Fibroblast of pulmonary artery (primary cell): ENCODE results near the gene S100A7.

Source experiments
- DNase-seq: peaks from one replicate; pipeline ENCODE4 v3.0.0-alpha.2; 2010; ENCODE audit warnings: low read depth
- H3K4me3 ChIP-seq: replicated peaks from 2 replicates; pipeline ENCODE4 v1.5.1; 2011; ENCODE audit warnings: low read depth, mild to moderate bottlenecking, control low read depth, low read length, moderate library complexity
- CTCF ChIP-seq: IDR thresholded peaks from 2 replicates; pipeline ENCODE4 v1.5.1; 2011; ENCODE audit warnings: mild to moderate bottlenecking, control low read depth, low read length, inconsistent platforms; ENCODE audit errors: missing control alignments

S100A7 gene

GRCh38 chr1:153488731-153489130, 28.3 kb upstream of the S100A7 start:
- no peak overlapping the region for H3K4me3 ChIP-seq
- no peak for TF ChIP-seq CTCF
- DNase-seq: no peak

DNA sequence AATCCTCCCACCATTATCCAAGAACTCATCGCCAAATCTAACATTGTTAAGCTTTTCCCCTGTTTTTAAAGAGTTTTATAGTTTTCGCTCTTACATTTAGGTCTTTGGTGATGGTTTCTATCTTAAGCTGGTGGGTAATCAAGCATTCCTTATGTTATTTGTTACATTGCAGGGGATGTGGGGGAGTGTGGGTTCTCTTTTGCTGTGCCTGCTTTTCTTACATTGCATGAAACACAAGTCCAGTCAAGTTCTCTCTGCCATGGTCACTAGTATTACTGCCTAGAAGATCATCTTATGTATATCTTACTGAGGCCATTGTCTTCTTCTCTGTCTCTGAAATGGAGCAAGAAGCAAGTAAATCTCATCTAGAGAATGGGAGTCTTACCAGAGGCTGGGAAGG, 27.3 kb upstream of the S100A7 start:
- no peak overlapping the region for H3K4me3 ChIP-seq
- no peak for TF ChIP-seq CTCF
- DNase-seq: no peak

DNA sequence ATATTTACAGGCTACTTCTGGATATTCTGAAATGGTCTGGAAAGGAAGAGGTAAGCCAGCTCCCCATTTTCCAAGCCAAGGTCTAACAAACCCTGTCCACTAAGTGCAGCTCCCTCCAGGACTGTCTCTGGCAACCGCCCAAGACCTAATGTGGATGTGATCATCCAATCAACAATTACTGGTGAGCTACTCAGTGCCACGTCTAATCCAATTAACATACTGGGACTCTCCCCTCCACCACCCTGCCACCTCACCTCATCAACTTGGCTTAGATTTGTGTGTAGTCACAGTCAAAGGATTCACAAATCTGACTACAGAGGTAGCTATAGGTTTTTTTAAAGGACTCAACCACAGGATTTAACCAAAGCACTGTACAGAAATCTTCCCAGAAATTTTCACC, 25.4 kb upstream of the S100A7 start:
- no peak for TF ChIP-seq CTCF
- no peak for DNase-seq
- H3K4me3 ChIP-seq: no peak overlapping the region

DNA sequence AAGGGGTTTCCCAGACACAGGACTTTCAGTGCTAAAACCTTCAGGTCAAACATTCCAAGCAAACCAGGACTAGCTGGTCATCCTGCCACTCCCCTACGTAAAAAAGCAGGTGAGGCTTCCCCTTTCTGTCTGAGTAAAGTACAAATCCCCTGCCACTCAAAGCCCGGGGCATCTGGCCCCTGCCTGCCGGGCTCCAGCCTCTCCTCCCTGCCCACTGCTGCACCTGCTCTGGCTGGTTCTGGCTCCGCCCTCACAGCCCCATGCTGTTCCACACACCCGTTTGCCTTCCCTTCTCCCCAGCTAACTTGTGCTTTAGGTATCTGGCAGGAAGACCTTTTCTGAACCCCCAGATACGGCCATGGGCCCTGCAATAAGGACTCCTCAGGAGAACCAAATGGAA, 23.3 kb upstream of the S100A7 start:
- DNase-seq: no peak
- TF ChIP-seq CTCF: no peak
- H3K4me3 ChIP-seq: no peak overlapping the region

DNA sequence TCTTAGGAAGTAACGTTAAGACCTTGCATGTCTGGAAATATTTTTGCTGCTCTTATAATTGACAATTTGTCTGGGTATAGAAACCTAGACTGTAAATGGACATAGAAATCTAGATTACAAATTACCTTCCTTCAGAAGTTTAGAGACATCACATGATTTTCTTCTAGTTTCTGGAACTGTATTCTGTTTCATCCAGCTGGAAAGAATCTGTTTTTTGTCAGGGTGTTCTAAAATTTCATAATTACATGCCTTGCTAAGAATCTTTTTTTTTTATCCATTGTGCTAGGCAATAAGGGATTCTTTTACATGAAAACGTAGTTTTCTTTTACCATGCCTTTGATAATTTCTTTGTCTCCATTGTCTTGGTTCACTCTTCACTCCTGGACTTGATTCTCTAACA, 20.7 kb upstream of the S100A7 start:
- no peak for TF ChIP-seq CTCF

DNA sequence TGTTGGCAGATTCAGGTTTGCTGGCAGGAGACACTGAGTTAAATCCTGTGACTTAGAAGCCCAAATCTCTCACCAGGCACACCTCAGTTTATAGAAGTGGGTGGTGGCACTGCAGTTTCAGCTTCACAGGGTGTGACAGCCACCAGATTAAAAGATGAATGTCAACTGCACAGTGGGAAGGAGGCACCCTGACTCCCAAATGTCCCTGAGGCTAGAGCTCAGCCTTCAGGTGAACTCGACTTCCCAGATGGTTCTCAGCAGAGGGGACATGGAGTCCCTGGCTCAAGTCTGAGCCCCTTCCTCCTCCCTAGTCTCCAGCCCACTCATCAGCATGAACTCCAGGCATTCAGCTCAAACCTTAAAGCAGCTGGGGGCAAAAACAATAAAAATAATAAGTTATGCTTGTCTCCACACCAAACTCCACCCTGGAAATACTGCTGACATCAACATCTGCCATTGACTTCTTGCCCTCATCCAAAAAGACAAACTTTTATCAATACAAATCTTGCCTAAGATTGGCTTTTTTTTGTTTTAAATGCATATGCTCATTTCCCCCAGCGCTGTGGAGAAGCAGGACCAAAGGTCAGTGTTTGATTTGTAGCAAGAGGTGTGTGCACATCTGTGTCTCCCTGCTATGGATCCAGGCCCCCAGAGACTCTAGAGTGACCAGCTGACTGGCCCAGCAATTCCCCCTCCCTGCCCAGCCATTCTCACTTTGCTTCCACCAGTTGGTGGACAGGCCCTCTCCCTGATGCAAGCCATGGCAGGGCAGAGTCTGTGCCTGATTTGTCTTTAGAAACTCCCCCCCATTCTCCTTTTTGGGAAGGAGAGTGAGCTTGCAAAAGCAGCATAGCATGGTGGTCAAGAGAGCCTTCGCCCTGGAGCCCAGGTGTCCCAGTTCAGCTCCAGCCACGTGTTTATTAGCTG, 18.5 kb upstream of the S100A7 start:
- TF ChIP-seq CTCF: no peak
- no peak overlapping the region for H3K4me3 ChIP-seq

More for the DNA sequence above, 20.7 kb upstream of the S100A7 start:
- no peak for DNase-seq
- no peak overlapping the region for H3K4me3 ChIP-seq

GRCh38 chr1:153478047-153478691, 17.7 kb upstream of the S100A7 start:
- no peak overlapping the region for H3K4me3 ChIP-seq
- TF ChIP-seq CTCF: no peak
- DNase-seq: no peak

More for the DNA sequence above, 18.5 kb upstream of the S100A7 start:
- DNase-seq: no peak
